HG02610 (cell line): Measurements from ENCODE around the gene TSC22D1.

Experiments
- ATAC-seq: cut with Tn5 transposase; IDR thresholded peaks from one replicate; pipeline ENCODE4 v1.9.1; 2021; ENCODE audit warnings: mild to moderate bottlenecking, moderate library complexity; ENCODE audit not compliant: unreplicated experiment

TSC22D1 gene

DNA sequence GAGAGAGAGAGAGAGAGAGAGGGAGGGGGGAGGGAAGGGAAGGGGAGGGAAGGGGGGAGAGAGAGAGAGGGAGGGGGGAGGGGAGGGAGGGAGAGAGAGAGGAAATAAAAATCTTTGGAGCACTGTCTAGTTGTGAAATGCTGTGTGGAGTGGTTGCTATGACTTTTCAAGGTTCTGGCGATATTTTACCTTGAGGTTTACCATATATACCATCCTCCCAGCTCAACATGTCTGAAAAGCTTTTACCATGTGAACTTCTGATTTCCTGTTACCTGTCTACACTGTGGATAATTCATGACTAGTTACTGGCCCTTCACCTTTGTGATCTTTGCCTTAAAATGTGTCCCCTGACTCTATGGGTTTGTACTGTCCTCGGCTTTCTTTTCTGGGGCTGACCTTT is 164.3 kb downstream of the TSC22D1 start:
- ATAC-seq, result no peak

DNA sequence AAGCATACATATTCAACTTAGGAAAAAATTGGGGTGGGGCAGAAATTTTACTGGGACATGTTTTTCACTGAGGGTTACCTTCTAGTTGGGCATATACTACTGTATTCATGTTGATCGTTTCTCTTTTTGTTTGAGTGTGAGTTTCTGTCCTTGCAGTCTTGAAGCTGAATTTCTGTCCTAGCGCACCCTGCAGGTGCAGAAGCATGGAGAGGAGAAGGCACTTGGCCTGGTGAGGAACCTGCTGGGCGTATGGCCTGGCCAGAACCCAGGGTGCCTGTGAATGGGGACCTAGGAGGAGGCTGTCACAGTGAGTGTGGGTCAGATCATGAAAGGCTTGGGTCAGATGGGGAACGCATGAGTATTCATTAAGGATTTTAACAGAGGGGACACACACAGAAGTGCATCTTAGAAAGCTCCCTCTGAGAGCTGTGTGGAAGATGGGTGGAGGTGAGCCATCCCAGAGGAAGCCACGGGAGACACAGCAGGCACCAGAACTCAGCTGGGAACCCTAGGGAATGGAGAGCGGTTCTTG is 165.7 kb downstream of the TSC22D1 start:
- no peak for ATAC-seq

DNA sequence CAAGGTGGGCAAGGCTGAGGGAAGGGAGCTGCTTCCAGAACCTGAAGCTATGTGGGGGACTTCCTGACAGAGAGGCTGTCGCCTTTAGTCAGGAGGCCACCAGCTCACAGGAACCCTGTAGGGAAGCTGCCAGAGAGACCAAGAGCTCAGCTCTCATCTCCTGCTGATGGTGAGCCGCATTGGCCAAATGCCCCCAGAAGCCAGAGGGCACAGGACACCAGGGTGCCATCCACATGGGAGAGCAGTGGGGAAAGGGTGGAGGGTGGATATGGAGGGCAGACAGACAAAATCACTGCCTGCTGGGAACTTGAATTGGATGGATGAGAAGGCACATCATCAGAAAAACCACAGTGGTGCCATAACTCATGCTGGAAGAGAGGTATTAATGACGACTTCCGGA is 166.5 kb downstream of the TSC22D1 start:
- no peak for ATAC-seq

DNA sequence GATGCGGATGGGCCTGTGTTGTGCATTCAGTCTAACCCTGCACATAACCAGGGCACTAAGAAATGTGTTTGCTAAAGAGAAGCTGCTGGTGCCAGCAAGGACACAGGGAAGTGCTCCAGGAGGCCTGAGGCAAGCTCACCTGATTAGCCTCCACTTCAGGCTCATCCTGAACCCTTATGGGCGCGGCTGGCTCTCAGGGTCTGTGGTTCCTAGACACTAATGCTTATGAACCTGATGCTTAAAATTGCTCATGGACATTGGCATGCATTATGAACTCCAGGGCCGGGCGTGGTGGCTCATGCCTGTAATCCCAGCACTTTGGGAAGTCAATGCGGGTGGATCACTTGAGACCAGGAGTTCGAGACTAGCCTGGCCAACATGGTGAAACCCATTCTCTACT is 168.2 kb downstream of the TSC22D1 start:
- no peak for ATAC-seq

DNA sequence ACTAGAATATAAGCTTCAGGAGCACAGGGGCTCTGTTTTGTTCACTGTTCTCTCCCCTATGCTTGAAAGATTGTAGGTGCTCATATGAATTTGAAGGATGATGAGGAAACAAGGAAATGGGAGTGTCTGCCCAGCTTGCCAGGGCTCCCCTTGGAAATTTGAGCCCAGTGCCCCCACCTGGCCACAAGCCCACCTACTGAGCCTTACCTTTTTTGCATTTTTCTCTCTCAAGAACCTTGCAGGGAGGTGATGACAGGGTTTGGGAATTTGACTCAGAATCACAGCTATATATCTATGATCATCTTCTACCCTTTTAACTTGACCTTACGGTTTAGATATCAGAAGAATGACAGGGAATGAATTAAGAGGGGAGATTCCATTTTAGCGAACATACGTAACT is 168.8 kb downstream of the TSC22D1 start:
- no peak for ATAC-seq

DNA sequence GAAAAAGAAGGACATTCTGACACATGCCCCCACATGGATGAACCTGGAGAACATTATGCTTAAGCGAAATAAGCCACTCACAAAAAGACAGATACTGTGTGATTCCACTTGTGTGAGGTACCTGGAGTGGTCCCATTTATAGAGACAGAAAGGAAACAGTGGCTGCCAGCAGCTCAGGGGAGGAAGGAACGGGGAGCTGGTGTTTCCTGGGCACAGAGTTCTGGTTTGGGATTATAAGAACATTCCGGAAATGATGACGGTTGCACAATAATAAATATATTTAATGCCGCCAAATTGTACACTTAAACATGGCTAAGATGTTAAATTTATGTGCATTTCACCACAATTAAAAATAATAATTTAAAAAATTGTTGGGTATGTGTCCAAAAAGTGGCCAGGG is 169.5 kb downstream of the TSC22D1 start:
- ATAC-seq, result no peak

DNA sequence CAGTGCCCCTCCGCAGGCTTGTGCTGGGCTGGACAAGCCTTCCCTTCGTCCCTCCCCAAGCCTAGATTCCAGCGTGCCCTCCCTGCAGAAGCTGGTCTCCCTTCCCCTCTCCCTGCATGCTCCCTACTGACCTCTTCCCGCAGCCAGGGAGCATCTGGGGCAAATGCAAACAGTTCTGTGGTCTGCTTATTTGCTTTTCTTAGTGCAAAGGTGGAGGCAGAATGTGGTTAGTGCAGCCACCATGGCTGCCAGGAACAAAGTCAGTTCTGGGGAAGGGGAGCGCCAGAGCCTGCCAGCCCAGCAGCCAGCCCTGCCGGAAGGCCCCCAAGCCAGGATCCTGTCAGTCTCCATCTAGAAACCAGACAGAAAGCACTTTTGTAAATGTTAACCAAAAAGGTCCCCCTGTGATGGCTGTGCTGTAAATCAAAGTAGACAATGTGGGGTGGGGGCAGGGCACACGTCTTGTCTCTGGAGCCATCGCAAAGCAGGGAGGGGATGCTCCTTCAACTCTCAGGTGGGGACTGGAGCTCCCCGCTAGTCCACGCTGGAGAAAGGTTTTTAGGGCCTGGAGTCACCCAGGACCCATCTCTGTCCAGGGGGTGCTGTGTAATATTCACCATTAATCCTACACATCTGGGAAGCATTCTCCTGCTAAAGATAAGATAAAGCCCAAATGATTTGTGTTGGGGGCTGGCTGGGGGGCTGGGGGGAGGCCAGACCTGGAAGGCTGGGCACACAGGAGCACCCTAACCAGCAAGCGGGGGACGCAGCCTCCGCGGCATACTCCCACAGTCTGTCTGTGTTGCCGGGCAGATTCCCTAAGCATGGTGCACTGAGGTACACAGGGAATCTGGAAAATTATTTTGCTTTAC is 171.6 kb downstream of the TSC22D1 start:
- ATAC-seq, result no peak

DNA sequence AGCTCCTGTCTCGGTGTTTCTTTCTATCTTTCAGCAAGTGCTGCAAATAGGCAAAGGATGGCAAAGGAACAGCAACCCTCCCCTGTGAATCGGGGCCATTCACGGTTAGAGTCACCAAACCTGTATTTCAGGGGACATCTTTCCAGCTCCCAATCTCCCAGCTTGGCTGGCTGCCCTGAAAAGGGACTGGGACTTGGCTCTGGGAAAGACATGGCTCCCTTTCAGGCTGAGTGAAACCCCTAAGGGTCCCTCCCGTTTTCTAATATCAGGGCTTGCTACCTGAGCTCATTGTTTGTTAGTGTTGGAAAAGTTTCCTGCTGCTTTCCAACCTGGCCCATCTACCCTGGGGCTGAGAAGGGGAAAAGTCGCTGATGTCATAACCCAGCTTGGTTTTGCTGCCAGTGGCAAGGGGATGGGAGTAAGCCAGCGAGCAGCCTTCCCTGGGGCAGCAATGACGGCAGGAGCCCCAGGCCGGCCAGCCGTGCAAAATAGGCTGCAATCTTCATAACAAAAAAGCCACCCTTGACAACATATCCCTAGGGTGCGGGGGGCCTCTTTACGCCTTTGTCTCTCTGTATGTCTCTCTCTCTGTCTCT is 172.6 kb downstream of the TSC22D1 start:
- ATAC-seq, result no peak

DNA sequence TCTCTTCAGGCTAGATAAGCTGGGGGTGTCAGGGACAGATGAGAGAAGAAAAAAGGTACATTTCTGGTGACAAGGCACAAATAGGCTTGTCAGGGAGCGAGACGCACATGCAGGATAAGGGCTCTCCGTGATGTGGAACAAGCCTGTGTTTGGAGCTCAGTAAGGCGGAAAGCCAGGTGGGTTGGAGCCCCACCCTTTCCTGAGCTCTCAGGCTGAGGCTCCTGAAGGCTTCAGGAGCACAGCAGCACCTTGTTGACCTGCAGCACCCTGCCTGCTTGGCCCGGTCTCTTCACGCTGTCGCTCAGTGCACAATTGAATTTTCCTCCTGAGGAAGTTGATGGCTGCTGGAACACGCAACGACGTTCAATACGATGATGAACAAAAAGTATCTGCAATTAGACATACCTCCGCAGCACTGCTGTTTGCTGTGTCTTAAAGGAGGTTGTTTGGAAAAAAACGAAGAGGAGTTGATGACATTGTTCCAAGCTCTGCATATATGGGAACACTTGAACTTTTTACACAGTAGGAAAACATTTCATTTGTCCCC is 173.2 kb downstream of the TSC22D1 start:
- no peak for ATAC-seq

DNA sequence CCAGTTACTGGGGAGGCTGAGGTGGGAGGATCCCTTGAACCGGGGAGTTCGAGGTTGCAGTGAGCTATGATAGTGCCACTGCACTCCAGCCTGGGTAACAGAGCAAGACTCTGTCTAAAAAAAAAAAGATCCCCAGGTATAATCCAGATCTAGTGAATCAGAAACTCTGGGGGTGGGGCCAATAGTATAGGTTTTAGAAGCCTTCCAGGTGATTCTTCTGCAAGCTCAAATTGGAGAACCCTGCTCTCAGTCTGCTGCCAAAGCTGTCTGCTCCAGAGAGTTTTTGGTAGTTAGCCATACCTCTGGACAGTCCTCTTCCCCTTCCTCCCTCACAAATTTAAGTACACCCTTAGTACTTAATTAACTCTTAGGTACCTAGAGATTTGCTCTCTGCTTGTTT is 174.6 kb downstream of the TSC22D1 start:
- no peak for ATAC-seq

DNA sequence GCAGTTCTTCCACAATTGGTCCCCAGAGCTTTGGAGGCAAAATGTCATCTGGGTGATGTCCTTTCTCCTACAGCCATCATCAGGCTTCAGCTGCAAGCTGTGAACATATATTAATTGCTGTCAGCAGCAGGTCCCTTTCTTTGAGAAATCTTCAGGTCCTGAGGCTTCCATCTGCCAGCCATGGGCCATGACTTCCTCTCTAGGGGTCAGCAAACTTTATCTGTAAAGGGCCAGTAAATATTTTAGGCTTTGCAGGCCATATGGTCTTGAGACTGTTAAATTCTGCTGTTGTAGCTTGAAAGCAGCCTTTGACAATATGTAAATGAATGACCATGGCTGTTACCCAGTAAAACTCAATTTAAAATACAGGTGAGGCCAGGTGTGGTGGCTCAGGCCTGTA is 175.4 kb downstream of the TSC22D1 start:
- no peak for ATAC-seq

DNA sequence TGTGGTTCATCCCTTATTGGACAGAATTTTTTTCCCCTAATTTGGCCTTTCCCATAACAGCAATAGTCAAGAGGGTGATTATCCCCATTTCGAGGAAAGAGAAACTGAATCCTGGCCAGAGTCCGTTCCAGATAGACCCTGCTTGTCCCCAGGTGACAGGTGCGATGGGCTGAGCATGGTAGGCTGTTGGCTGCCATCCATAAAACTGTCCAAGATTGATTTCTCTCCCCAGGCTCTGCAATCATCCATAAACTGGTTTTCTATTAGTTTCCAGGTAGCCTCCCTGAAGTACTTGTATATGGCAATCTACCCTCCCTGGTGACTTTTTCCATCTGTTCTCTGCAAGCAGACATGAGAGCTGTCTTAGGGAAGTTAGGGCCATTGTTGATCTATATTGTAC is 177.1 kb downstream of the TSC22D1 start:
- ATAC-seq, result no peak

DNA sequence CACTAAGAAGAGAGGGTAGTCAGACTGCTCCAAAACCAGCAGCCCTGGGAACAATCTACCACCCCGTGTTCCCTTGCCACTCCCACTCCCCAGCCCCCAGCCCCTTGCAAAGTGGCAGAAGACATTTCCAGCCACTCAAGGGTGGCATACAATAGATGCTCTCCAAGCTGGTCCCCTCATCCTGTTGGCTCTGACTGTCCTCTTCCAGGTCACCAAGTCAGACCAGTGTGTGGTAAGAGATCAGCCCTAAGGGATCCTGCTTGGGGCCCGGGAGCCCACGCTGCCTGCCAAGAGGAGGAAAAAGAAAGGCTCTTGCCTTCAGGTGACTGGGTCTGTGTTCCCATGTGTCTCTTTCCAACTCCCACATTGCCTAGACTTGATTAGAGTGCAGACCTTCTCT is 177.5 kb downstream of the TSC22D1 start:
- ATAC-seq, result no peak

DNA sequence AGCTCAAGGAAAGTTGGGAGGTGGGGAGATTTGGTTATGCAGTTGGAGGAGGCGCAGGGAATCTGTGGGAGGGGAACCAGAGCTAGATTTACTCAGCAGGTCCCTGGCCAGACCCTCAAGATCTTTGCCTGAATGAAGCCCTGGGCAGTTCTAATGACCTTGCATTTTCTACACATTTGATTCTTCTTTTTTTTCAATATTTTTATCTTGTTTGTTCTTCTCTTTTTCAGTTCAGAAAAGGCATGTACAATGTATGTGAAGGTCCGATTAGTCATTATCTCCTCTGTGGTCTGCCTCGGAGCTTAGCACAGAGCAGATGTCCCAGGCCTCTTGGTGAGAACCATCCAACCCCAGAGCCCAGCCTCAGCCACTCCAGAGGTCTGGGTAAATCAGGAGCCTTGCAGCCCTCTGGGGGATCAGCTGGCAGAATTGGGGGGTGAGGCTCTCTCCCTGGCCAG is 178.3 kb downstream of the TSC22D1 start:
- ATAC-seq, result no peak

DNA sequence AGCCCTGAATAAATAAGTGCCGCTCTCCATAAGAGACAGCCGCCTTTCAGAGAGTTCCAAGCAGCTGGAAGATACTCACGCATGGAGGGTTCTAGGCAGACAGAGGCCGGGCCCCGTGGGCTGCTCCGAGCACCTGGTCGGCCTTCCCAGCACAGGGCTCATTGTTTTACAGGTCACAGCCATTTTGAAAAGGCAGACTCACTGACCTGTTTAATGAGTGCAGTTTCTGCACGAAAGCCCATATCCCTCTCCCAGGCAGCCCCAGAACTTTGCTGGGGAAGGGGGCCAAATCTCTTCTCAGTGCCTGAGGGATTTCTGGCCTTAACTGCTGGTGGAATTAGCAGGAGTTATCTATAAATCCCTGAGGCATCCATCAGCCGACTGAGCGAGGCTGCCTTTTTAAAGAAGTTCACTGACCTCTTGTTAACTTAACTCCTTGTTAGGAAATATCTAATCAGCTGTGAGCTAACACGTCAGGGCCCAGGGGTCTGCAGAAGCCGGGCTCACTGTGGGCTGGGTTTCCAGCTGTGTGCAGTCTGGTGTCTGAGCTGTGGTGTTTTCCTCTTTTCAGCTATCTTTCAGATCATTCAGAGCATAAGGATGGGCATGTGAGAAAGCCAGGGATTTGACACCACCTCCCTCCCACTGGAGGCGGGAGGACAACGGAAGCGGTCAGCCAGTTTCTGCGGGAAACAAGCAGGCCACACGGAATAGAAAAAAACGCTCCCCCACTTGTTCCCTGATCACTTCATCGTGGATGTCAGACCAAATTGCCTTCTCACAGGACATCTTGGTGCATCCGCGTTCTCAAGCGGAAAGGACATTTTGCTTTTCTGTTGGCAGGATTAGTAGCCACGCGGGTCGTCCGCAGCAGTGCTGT is 179.2 kb downstream of the TSC22D1 start:
- ATAC-seq, result no peak

DNA sequence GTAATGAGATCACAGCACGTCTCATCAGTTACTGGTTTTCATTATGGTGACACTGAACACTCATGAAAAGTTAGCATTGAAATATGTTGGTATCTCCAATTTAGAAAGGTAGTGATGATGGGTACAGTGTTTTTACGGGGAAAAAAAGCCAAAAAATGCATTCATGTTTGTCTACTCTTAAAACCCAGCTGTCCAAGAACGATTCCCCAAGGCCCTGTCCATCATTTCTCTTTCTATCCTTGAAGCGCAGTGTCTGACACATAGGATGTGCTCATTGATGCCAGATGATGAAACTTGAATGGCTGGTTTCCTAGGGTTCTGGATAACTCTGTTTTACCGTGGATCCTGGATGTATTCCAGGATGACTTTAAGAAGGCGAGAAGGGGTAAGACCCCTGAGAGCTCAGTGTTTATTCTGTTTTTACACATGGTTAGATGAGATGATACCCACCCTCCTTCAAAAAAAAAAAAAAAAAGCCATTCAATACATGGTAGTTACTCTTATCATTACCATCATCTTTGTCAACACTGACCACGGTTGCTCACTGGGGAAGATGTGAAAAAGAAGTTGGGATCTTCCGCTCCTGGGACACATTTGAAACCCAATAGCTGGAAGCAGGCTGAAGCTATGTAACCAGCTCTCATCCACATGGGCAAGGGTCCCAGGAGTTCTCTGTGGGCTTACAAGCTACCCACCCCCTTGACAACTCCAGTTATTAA is 180.0 kb downstream of the TSC22D1 start:
- ATAC-seq, result no peak

DNA sequence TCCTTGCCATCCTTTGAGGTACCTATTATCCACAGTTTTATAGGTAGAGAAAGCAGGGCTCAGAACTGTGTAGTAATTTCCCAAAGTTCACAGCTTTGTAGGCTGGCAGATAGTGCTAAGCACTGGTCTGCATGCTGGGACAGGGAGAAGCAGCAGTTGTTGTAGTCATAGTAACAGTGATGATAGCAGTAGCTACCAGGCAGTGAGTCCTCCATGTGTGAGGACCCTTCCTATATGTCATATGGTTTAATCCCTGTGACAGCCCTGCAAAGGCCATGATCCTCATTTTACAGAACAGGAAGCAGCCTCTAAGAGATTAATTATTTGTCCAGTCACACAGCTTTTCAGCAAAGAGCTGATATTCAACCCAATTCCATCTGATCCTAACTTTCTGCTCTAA is 181.5 kb downstream of the TSC22D1 start:
- no peak for ATAC-seq

DNA sequence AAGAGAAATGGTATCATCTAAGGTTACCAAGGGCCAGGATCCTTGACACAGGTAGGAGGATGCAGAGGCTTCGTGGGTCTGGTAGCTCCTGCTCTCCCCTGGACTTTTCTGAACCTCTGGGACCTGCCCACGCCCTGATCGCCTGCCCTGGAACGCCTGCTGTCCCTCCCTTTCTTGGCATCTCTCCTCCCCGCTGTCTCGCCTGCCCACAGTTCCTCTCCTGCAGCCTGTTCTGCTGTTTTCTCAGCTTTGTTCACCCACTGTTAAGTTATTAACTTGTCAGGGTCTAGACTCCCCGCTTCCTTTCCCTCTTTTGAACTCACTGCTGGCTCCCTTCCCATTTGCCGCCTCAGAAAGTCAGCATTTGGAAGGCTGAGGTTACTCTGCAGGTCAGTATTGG is 182.7 kb downstream of the TSC22D1 start:
- no peak for ATAC-seq

DNA sequence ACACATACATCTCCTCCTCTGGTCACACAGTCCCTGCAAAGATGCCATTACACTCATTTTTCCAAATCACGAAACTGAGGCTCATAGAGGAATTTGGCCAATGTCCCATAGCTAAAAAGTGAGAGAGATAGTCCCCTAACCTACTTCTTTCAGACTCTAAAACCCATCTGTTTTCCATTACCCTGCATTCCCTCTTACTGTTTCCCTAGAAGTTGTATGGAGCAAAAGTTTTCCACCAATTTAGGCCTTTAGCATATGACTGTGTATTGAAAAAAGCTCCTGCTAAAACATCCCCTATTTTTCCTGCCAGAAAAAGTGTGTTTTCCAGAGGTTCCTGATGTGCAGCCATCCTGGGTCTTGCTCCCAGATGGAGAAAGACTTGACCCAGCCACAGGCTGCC is 186.3 kb downstream of the TSC22D1 start:
- no peak for ATAC-seq

DNA sequence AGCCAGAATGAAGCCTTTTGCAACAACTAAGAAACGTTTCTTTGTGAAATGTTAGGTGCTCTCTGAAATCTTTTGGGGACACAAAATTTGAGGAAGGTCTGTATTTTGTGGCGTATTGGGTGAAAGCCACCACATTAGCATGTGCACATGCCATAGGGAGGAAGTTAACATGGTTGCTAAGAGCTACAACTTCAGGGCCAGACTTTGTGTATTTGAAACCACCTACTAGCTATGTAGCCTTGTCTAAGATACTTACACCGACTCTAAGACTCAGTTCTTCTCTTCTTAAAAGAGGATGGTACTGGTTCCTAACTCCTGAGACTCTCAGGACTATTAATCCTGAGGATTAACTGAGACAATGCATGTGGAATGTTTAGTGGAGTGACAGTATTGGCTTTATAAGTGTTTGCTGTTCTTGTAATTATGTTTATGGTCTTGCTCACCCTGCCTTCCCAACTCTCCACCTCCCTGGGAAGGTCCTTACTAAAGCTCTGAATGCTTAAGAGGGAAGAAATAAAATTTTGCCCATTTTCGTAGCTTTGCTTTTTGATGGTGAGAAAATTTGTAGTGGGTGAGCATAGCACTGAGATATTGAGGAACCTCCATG is 187.0 kb downstream of the TSC22D1 start:
- no peak for ATAC-seq
